ENCODE data around the gene INO80. TPM values are rescaled to one million over a fixed set of nuclear protein-coding genes. Genes with fewer than 3 reads are reported as not detected.

Gene INO80
- total RNA-seq, 1 experiment from 2014 or later = 33.8 TPM

GRCh38 chr15:40988156-40988555, 127.9 kb downstream of the INO80 start:
- no TSS peak for BruUV-seq (replicated peaks)
- Mint-ChIP-seq H3K4me3 (ENCODE audit: unreplicated experiment) (no peak overlapping the region), H3K4me1 (ENCODE audit: insufficient read depth, unreplicated experiment) (peaks cover 5% of the 10 kb centered on the region), H3K27me3 (ENCODE audit: insufficient read depth, unreplicated experiment) (no peaks in the 10 kb centered on the region), H3K36me3 (ENCODE audit: insufficient read depth, unreplicated experiment) (peaks cover 64% of the 10 kb centered on the region), H3K27ac (ENCODE audit: low read depth, unreplicated experiment) (no peak overlapping the region), H3K9me3 (ENCODE audit: unreplicated experiment) (no peaks in the 10 kb centered on the region)
- no peak for TF ChIP-seq CTCF (IDR thresholded peaks at IDR 0.05; ENCODE audit: unreplicated experiment)
- intact Hi-C loops (cut with micrococcal nuclease) = no loop called here
- ChIA-PET POLR2A (no interaction called here), CTCF (interaction anchor here (0.7 to 1.1 kb wide), 3 partner anchors 26 to 46 kb away, joined by 3 to 5 read pairs (median 3); no protein-coding TSS in a partner anchor)
- DNase-seq (ENCODE audit: unreplicated experiment) = no peak

GRCh38 chr15:40986820-40987219, 129.3 kb downstream of the INO80 start:
- no peak for DNase-seq (ENCODE audit: unreplicated experiment)
- BruUV-seq (replicated peaks) = no TSS peak
- H3K36me3 Mint-ChIP-seq (ENCODE audit: insufficient read depth, unreplicated experiment) = peaks cover 73% of the 10 kb centered on the region
- H3K9me3 Mint-ChIP-seq (ENCODE audit: unreplicated experiment) = no peaks in the 10 kb centered on the region
- peaks cover 5% of the 10 kb centered on the region for H3K4me1 Mint-ChIP-seq (ENCODE audit: insufficient read depth, unreplicated experiment)
- ChIA-PET CTCF (interaction anchor here (0.6 kb wide), 1 partner anchor 84 kb away, joined by 3 read pairs; no protein-coding TSS in a partner anchor), POLR2A (no interaction called here)
- H3K27ac Mint-ChIP-seq (ENCODE audit: low read depth, unreplicated experiment) = no peak overlapping the region
- intact Hi-C loops (cut with micrococcal nuclease) = no loop called here
- H3K4me3 Mint-ChIP-seq (ENCODE audit: unreplicated experiment) = no peak overlapping the region
- H3K27me3 Mint-ChIP-seq (ENCODE audit: insufficient read depth, unreplicated experiment) = no peaks in the 10 kb centered on the region
- no peak for TF ChIP-seq CTCF (IDR thresholded peaks at IDR 0.05; ENCODE audit: unreplicated experiment)

GRCh38 chr15:40985541-40986330, 130.3 kb downstream of the INO80 start:
- H3K27ac Mint-ChIP-seq (ENCODE audit: low read depth, unreplicated experiment) = no peak overlapping the region
- no peaks in the 10 kb centered on the region for H3K27me3 Mint-ChIP-seq (ENCODE audit: insufficient read depth, unreplicated experiment)
- no peak overlapping the region for H3K4me3 Mint-ChIP-seq (ENCODE audit: unreplicated experiment)
- BruUV-seq (replicated peaks) = no TSS peak
- intact Hi-C loops (cut with micrococcal nuclease) = no loop called here
- no peaks in the 10 kb centered on the region for H3K9me3 Mint-ChIP-seq (ENCODE audit: unreplicated experiment)
- POLR2A ChIA-PET = no interaction called here
- H3K36me3 Mint-ChIP-seq (ENCODE audit: insufficient read depth, unreplicated experiment) = peaks cover 75% of the 10 kb centered on the region
- H3K4me1 Mint-ChIP-seq (ENCODE audit: insufficient read depth, unreplicated experiment) = no peaks in the 10 kb centered on the region
- no peak for DNase-seq (ENCODE audit: unreplicated experiment)
- CTCF ChIA-PET = interaction anchor here (0.6 to 0.9 kb wide), 5 partner anchors 10 to 549 kb away, joined by 3 to 6 read pairs (median 3); no protein-coding TSS in a partner anchor
- no peak for TF ChIP-seq CTCF (IDR thresholded peaks at IDR 0.05; ENCODE audit: unreplicated experiment)

GRCh38 chr15:40984964-40985363, 131.1 kb downstream of the INO80 start:
- H3K9me3 Mint-ChIP-seq (ENCODE audit: unreplicated experiment) = no peaks in the 10 kb centered on the region
- no peak overlapping the region for H3K4me3 Mint-ChIP-seq (ENCODE audit: unreplicated experiment)
- POLR2A ChIA-PET = interaction anchor here (0.6 kb wide), 1 partner anchor 165 kb away, joined by 4 read pairs; no protein-coding TSS in a partner anchor
- no peak for TF ChIP-seq CTCF (IDR thresholded peaks at IDR 0.05; ENCODE audit: unreplicated experiment)
- H3K27ac Mint-ChIP-seq (ENCODE audit: low read depth, unreplicated experiment) = no peak overlapping the region
- no peaks in the 10 kb centered on the region for H3K4me1 Mint-ChIP-seq (ENCODE audit: insufficient read depth, unreplicated experiment)
- intact Hi-C loops (cut with micrococcal nuclease) = no loop called here
- BruUV-seq (replicated peaks) = no TSS peak
- H3K36me3 Mint-ChIP-seq (ENCODE audit: insufficient read depth, unreplicated experiment) = peaks cover 77% of the 10 kb centered on the region
- CTCF ChIA-PET = interaction anchor here (2.1 kb wide), 1 partner anchor 43 kb away, joined by 8 read pairs; no protein-coding TSS in a partner anchor
- no peaks in the 10 kb centered on the region for H3K27me3 Mint-ChIP-seq (ENCODE audit: insufficient read depth, unreplicated experiment)
- no peak for DNase-seq (ENCODE audit: unreplicated experiment)

Data from MCF 10A (cell line).